Astrocyte (in vitro differentiated cells and primary cell): ENCODE measurements around the gene GAMT.

Experiments used
- EZH2 ChIP-seq: IDR thresholded peaks from 2 replicates; pipeline ENCODE4 v1.6.1; 2012; ENCODE audit warnings: mild to moderate bottlenecking, low read length, inconsistent platforms; ENCODE audit not compliant: insufficient read depth
- TF ChIP-seq, protein P1 (sequence below): IDR thresholded peaks from 2 replicates; pipeline ENCODE4 v1.5.1; 2011; ENCODE audit warnings: low read depth, mild to moderate bottlenecking, inconsistent platforms, low read length, moderate library complexity; ENCODE audit not compliant: insufficient read depth

DNA sequence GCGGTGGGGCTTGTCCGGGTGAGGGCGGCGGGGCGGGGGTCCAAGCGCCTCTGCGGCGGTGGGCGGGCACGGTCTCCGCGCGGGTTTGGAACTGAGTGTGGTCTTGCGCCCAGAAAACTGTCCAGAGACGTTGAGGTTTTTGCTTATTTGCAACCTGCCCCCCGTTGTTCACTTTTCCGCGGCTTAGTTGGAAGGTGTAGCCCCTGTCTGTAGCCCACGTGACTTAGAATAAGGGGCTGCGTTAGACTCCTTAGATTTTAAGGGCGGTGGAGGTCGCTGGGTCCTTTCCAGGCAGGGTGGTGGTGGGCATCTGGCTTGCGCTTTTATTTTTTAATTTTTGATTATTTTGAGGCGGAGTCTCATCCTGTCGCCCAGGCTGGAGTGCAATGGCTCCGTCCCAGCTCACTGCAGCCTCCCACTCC is 37.6 kb upstream of the GAMT start:
- TF ChIP-seq, protein P1, sequence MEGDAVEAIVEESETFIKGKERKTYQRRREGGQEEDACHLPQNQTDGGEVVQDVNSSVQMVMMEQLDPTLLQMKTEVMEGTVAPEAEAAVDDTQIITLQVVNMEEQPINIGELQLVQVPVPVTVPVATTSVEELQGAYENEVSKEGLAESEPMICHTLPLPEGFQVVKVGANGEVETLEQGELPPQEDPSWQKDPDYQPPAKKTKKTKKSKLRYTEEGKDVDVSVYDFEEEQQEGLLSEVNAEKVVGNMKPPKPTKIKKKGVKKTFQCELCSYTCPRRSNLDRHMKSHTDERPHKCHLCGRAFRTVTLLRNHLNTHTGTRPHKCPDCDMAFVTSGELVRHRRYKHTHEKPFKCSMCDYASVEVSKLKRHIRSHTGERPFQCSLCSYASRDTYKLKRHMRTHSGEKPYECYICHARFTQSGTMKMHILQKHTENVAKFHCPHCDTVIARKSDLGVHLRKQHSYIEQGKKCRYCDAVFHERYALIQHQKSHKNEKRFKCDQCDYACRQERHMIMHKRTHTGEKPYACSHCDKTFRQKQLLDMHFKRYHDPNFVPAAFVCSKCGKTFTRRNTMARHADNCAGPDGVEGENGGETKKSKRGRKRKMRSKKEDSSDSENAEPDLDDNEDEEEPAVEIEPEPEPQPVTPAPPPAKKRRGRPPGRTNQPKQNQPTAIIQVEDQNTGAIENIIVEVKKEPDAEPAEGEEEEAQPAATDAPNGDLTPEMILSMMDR = no peak
- TF ChIP-seq EZH2 = no peak
